SH-SY5Y (cell line): Measurements from ENCODE around the gene BRI3.

Experiments
- GATA2 ChIP-seq: IDR thresholded peaks from 2 replicates; pipeline ENCODE4 v1.6.1; 2011; ENCODE audit warnings: mild to moderate bottlenecking, low read depth, low read length
- GATA3 ChIP-seq: IDR thresholded peaks from 2 replicates; pipeline ENCODE4 v1.6.1; 2011; ENCODE audit warnings: low read depth, mild to moderate bottlenecking, low read length, moderate library complexity

DNA sequence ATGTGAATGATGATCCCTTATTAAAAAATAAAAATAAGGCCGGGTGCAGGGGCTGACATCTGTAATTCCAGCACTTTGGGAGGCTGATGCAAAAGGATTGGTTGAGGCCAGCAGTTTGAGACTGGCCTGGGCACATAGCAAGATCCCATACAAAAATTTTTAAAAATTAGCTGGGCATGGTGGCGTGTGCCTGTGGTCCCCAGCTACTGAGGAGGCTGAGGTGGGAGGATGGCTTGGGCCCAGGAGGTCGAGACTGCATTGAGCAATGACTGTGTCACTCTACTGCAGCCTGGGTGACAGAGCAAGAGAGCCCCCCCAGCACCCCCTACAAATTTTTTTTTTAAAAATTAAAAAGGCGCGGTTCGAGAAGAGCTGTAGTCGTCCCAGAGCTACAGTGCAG lies 1.2 kb upstream of the BRI3 start:
- TF ChIP-seq GATA2 (no peak), GATA3 (no peak)
